PC-9 (cell line): ENCODE data around the gene PDE4C.

Experiments used
- CTCF ChIP-seq: fragments of 200-600 bp; sonication (generic); conservative IDR thresholded peaks from 2 replicates; pipeline ENCODE4 v1.6.1; 2017; ENCODE audit warnings: mixed run types, antibody characterized with exemption, mild to moderate bottlenecking, moderate library complexity
- EZH2 ChIP-seq: fragments of 200-600 bp; sonication (generic); IDR thresholded peaks from 2 replicates; pipeline ENCODE4 v1.8.0; 2017; ENCODE audit warnings: antibody characterized with exemption, low read depth

DNA sequence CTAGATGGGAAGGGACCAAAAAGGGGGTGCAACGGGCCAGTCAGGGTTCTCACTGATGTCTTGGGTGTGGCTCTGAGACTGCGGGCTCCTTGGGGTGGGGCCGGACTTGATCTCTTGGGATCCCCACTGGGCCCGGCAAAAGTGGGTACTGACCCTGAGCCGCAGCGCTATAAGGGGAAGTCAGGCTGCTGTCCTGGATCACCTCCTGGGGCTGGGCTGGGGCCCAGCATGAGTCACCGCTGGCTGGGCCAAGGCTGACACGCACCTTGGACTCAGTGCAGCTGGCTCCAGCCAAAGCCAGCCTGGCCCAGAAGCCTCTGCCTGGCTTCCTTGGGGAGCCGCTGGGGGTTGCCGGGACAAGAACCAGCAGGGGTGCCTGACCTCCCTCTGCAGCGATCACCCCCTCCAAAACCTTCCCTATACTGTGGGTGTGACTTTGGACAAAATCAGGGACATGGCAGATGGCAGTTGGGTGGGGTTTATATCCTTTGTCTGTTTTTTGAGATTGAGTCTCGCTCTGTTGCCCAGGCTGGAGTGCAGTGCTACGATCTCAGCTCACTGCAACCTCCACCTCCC, 48.6 kb upstream of the PDE4C start:
- TF ChIP-seq CTCF (no peak), EZH2 (no peak)
